Measurements from ENCODE around the gene ZBTB20. TPM values are rescaled to one million over a fixed set of nuclear protein-coding genes. Genes with fewer than 3 reads are reported as not detected.

The ZBTB20 gene
- polyA plus RNA-seq, 1 of the 3 experiments (the other 2 are of a cell fraction): 0.43 TPM

GRCh38 chr3:114376516-114377185, 770.4 kb downstream of the ZBTB20 start:
- peaks cover 3 to 17% of the 10 kb centered on the region in 2 experiments; a peak in 2 of 4 replicates for H3K4me1 ChIP-seq (ENCODE audit: control insufficient read depth in 1 of 2, insufficient read depth in 2 of 2, low read depth in 1 of 2, low read length in 1 of 2)
- H3K79me2 ChIP-seq (ENCODE audit: insufficient read depth): no peaks in the 10 kb centered on the region
- POLR2A ChIA-PET: no interaction called here
- H4K20me1 ChIP-seq (ENCODE audit: insufficient read depth): no peaks in the 10 kb centered on the region
- no peak overlapping the region for H2AFZ ChIP-seq (ENCODE audit: low read depth)
- H3K4me3 ChIP-seq (ENCODE audit: low read depth in 2 of 2, low read length in 1 of 2): no peak overlapping the region
- no peaks in the 10 kb centered on the region for H3K27me3 ChIP-seq (ENCODE audit: insufficient read depth)
- peaks cover 8 to 13% of the 10 kb centered on the region in 2 experiments for H3K36me3 ChIP-seq (replicated peaks in 1 of 2; ENCODE audit: control insufficient read depth in 1 of 2, insufficient read depth in 2 of 2, low read length in 1 of 2)
- H3K9ac ChIP-seq: no peak overlapping the region
- no peak overlapping the region for H3K4me2 ChIP-seq
- no peaks in the 10 kb centered on the region for H3K9me3 ChIP-seq
- DNase-seq: no peak
- no peaks in the 10 kb centered on the region for H3K9me2 ChIP-seq
- CTCF ChIA-PET: interaction anchor here (1.2 to 4.4 kb wide), 3 partner anchors 14 to 716 kb away, joined by 4 to 23 read pairs (median 6); no protein-coding TSS in a partner anchor
- 93% methylated on average over 8 of the region's 8 CpGs for WGBS (ENCODE audit: low lambda C conversion rate)
- no peak overlapping the region for H3K27ac ChIP-seq (ENCODE audit: low read depth in 2 of 2, low read length in 1 of 2)
- TF ChIP-seq FOXJ3 (CRISPR knock-in tag; IDR thresholded peaks at IDR 0.05) (no peak), RXRA (IDR thresholded peaks at IDR 0.05; ENCODE audit: borderline replicate concordance, low read depth) (no peak), ELF1 (IDR thresholded peaks at IDR 0.05) (no peak), MXI1 (IDR thresholded peaks at IDR 0.05; ENCODE audit: low read depth, low read length) (no peak), SMC3 (IDR thresholded peaks at IDR 0.05; ENCODE audit: low read depth, low read length) (no peak), CTCF (IDR thresholded peaks at IDR 0.05) (no peak), NFIC (IDR thresholded peaks at IDR 0.05; ENCODE audit: borderline replicate concordance) (no peak), FOSL2 (IDR thresholded peaks at IDR 0.05; ENCODE audit: borderline replicate concordance, low read depth) (no peak), TAF1 (IDR thresholded peaks at IDR 0.05; ENCODE audit: borderline replicate concordance, low read depth, low read length) (no peak), EP300 (IDR thresholded peaks at IDR 0.05; ENCODE audit: borderline replicate concordance in 1 of 2, low read depth in 1 of 2, low read length in 1 of 2) (no peak)
- no peaks in the 10 kb centered on the region for H3F3A ChIP-seq (replicated peaks; ENCODE audit: insufficient read depth)

GRCh38 chr3:114375608-114376421, 771.3 kb downstream of the ZBTB20 start:
- Histone ChIP-seq H2AFZ (ENCODE audit: low read depth) (no peak overlapping the region), H4K20me1 (ENCODE audit: insufficient read depth) (no peaks in the 10 kb centered on the region), H3K9me3 (no peaks in the 10 kb centered on the region), H3K4me1 (ENCODE audit: control insufficient read depth in 1 of 2, insufficient read depth in 2 of 2, low read depth in 1 of 2, low read length in 1 of 2) (peaks cover 3 to 17% of the 10 kb centered on the region in 2 experiments; a peak in 2 of 4 replicates), H3K27ac (ENCODE audit: low read depth in 2 of 2, low read length in 1 of 2) (no peak overlapping the region), H3K4me3 (ENCODE audit: low read depth in 2 of 2, low read length in 1 of 2) (no peak overlapping the region), H3K9ac (no peak overlapping the region), H3K36me3 (replicated peaks in 1 of 2; ENCODE audit: control insufficient read depth in 1 of 2, insufficient read depth in 2 of 2, low read length in 1 of 2) (peaks cover 8 to 13% of the 10 kb centered on the region in 2 experiments), H3K4me2 (no peak overlapping the region), H3F3A (replicated peaks; ENCODE audit: insufficient read depth) (no peaks in the 10 kb centered on the region), H3K79me2 (ENCODE audit: insufficient read depth) (no peaks in the 10 kb centered on the region), H3K27me3 (ENCODE audit: insufficient read depth) (no peaks in the 10 kb centered on the region), H3K9me2 (no peaks in the 10 kb centered on the region)
- ChIA-PET CTCF (interaction anchor here (1.5 to 4.4 kb wide), 3 partner anchors 8 to 43 kb away, joined by 4 to 23 read pairs (median 6); no protein-coding TSS in a partner anchor), POLR2A (no interaction called here)
- TF ChIP-seq RCOR1 (IDR thresholded peaks at IDR 0.05; ENCODE audit: low read length): no peak
- TF ChIP-seq SIN3A (IDR thresholded peaks at IDR 0.05; ENCODE audit: borderline replicate concordance, low read depth, low read length): no peak
- no peak for DNase-seq
- WGBS (ENCODE audit: low lambda C conversion rate): 95% methylated on average over 9 of the region's 9 CpGs

Data from SK-N-SH (cell line).